ENCODE data around the gene TBC1D22A. TPM values are rescaled to one million over a fixed set of nuclear protein-coding genes. Genes with fewer than 3 reads are reported as not detected.

TBC1D22A gene
- total RNA-seq, 1 experiment from 2014 or later, result 20.9 TPM

DNA sequence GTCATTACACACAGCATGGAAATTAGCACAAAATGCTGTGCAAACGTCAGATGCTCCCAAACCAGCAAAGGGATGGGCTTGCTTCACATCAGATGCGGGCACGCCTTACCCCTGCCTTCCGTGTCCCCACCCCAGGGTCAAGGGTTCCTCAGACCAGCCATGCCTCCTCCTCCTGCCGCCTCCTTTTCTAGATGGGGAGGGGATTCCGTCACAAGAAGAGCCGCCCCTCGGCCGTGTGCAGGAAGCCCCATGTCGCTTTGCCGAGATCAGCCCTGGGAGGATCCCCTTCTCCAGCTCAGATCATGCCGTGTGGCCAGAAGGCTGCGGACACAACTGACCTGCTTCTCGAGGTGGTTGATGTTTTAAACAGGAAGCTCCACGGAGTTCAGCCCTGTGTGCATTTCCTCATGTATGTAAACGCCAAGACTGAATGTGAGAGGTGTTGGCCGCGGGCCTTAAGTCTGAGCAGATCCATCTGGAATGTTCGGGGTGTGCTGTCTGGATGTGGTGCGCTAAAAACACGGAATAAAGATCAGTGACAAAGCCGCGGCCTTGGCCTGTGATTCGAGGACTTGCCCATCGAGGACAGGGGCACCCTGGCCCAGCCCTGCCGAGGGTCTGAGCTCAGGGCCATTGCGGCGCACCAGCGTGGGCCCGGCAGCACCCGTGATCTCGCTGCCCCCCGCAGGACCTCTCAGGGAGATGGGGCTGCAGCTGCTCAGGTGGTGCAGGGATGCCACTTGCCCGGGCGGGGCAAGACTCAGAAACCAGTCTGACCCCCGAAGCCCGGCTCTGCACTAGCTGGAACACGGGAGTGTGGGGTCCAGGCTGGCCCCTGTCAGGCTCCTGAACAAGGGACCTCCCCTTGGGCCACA lies 412.9 kb downstream of the TBC1D22A start:
- TF ChIP-seq POLR2A (IDR thresholded peaks at IDR 0.05; ENCODE audit: borderline replicate concordance, extremely low read depth, insufficient read depth, insufficient read length) (no peak), SP1 (IDR thresholded peaks at IDR 0.05; ENCODE audit: low read depth) (no peak), EZH2phosphoT487 (IDR thresholded peaks at IDR 0.05; ENCODE audit: borderline replicate concordance) (no peak), CBX3 (IDR thresholded peaks at IDR 0.05; ENCODE audit: low read depth) (no peak), ELF1 (IDR thresholded peaks at IDR 0.05; ENCODE audit: borderline replicate concordance, low read depth) (no peak)
- CTCF ChIA-PET, result no interaction called here

DNA sequence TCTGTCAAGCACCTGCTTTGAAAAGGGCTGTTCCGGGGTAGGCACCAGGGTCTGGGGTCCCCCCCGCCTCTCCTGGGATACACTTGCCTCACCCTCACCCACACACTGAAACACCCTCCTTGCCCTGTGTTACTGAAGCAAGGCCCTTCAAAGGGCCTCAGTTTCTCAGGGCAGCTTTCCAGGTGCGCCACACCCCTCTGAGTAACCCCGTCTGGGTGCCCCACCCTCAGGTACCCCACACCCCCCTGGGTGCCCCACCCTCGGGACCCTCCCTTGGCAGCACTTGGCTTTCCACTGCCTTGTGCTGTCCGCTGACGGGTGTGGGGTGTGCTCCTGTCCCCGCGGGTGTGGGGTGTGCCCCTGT lies 413.6 kb downstream of the TBC1D22A start:
- Histone ChIP-seq H4K20me1 (ENCODE audit: insufficient read depth) (no peaks in the 10 kb centered on the region), H3K4me2 (ENCODE audit: low read length) (no peak overlapping the region), H3K36me3 (ENCODE audit: control insufficient read depth in 1 of 2, insufficient read depth in 2 of 2, low read length in 2 of 2) (no peaks in the 10 kb centered on the region), H3K4me3 (replicated peaks in 1 of 2; ENCODE audit: low read depth in 1 of 2, low read length in 2 of 2) (no peak overlapping the region), H3K27me3 (ENCODE audit: insufficient read depth, low read length) (no peaks in the 10 kb centered on the region), H3K9ac (ENCODE audit: low read length) (no peak overlapping the region), H3K27ac (ENCODE audit: low read depth, low read length) (no peak overlapping the region), H3K4me1 (ENCODE audit: control insufficient read depth in 1 of 2, insufficient read depth in 2 of 2, low read length in 2 of 2) (no peaks in the 10 kb centered on the region), H3K9me2 (ENCODE audit: insufficient read depth) (no peaks in the 10 kb centered on the region), H3K9me3 (ENCODE audit: control insufficient read depth in 1 of 2, insufficient read depth in 1 of 2, low read depth in 1 of 2, low read length in 2 of 2) (no peaks in the 10 kb centered on the region), H3K79me2 (ENCODE audit: insufficient read depth, low read length) (no peaks in the 10 kb centered on the region), H2AFZ (ENCODE audit: low read depth, low read length, poor library complexity, severe bottlenecking) (no peak overlapping the region)
- RAD21 ChIA-PET (ENCODE audit: low non-redundant PET in 1 of 2, low total read pairs in 2 of 2, uncharacterized antibody in 2 of 2, unreplicated experiment in 2 of 2), result no interaction called here
- no peak for DNase-seq (ENCODE audit: low read depth, low spot score)
- no TSS peak for BruUV-seq (replicated peaks)
- TF ChIP-seq SIN3A (IDR thresholded peaks at IDR 0.05; ENCODE audit: low read depth), result no peak
- TF ChIP-seq, protein P1, sequence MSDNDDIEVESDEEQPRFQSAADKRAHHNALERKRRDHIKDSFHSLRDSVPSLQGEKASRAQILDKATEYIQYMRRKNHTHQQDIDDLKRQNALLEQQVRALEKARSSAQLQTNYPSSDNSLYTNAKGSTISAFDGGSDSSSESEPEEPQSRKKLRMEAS (IDR thresholded peaks at IDR 0.05), result no peak
- TF ChIP-seq YY1 (IDR thresholded peaks at IDR 0.05; ENCODE audit: extremely low read depth, insufficient replicate concordance, low read depth, low read length), result no peak
- TF ChIP-seq, protein P2, sequence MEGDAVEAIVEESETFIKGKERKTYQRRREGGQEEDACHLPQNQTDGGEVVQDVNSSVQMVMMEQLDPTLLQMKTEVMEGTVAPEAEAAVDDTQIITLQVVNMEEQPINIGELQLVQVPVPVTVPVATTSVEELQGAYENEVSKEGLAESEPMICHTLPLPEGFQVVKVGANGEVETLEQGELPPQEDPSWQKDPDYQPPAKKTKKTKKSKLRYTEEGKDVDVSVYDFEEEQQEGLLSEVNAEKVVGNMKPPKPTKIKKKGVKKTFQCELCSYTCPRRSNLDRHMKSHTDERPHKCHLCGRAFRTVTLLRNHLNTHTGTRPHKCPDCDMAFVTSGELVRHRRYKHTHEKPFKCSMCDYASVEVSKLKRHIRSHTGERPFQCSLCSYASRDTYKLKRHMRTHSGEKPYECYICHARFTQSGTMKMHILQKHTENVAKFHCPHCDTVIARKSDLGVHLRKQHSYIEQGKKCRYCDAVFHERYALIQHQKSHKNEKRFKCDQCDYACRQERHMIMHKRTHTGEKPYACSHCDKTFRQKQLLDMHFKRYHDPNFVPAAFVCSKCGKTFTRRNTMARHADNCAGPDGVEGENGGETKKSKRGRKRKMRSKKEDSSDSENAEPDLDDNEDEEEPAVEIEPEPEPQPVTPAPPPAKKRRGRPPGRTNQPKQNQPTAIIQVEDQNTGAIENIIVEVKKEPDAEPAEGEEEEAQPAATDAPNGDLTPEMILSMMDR (IDR thresholded peaks at IDR 0.05 in 2 of 3, conservative IDR thresholded peaks at IDR 0.05 in 1 of 3; ENCODE audit: borderline replicate concordance in 1 of 3, insufficient read depth in 1 of 3, low read depth in 2 of 3, low read length in 2 of 3), result no peak
- TF ChIP-seq CBX3 (IDR thresholded peaks at IDR 0.05; ENCODE audit: low read depth), result no peak
- TF ChIP-seq SRF (IDR thresholded peaks at IDR 0.05; ENCODE audit: low read depth), result no peak
- no peak for TF ChIP-seq POLR2AphosphoS5 (IDR thresholded peaks at IDR 0.05; ENCODE audit: low read depth, low read length)
- TF ChIP-seq SP1 (IDR thresholded peaks at IDR 0.05; ENCODE audit: low read depth), result no peak
- TF ChIP-seq ZFX (IDR thresholded peaks at IDR 0.05), result no peak
- no peak for TF ChIP-seq EZH2phosphoT487 (IDR thresholded peaks at IDR 0.05; ENCODE audit: borderline replicate concordance)
- no peak for TF ChIP-seq EZH2 (IDR thresholded peaks at IDR 0.05)
- TF ChIP-seq EGR1 (IDR thresholded peaks at IDR 0.05; ENCODE audit: low read depth), result no peak
- TF ChIP-seq, protein P3, sequence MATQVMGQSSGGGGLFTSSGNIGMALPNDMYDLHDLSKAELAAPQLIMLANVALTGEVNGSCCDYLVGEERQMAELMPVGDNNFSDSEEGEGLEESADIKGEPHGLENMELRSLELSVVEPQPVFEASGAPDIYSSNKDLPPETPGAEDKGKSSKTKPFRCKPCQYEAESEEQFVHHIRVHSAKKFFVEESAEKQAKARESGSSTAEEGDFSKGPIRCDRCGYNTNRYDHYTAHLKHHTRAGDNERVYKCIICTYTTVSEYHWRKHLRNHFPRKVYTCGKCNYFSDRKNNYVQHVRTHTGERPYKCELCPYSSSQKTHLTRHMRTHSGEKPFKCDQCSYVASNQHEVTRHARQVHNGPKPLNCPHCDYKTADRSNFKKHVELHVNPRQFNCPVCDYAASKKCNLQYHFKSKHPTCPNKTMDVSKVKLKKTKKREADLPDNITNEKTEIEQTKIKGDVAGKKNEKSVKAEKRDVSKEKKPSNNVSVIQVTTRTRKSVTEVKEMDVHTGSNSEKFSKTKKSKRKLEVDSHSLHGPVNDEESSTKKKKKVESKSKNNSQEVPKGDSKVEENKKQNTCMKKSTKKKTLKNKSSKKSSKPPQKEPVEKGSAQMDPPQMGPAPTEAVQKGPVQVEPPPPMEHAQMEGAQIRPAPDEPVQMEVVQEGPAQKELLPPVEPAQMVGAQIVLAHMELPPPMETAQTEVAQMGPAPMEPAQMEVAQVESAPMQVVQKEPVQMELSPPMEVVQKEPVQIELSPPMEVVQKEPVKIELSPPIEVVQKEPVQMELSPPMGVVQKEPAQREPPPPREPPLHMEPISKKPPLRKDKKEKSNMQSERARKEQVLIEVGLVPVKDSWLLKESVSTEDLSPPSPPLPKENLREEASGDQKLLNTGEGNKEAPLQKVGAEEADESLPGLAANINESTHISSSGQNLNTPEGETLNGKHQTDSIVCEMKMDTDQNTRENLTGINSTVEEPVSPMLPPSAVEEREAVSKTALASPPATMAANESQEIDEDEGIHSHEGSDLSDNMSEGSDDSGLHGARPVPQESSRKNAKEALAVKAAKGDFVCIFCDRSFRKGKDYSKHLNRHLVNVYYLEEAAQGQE (IDR thresholded peaks at IDR 0.05; ENCODE audit: low read depth), result no peak
- no peak for TF ChIP-seq JUND (IDR thresholded peaks at IDR 0.05)
- POLR2A ChIA-PET, result no interaction called here
- ATAC-seq, result no peak
- intact Hi-C loops (cut with micrococcal nuclease), result no loop called here
- CTCF ChIA-PET, result no interaction called here

More for the DNA sequence above, 412.9 kb downstream of the TBC1D22A start:
- Histone ChIP-seq H3K79me2 (ENCODE audit: insufficient read depth, low read length) (no peaks in the 10 kb centered on the region), H3K27ac (ENCODE audit: low read depth, low read length) (no peak overlapping the region), H4K20me1 (ENCODE audit: insufficient read depth) (no peaks in the 10 kb centered on the region), H3K4me1 (ENCODE audit: control insufficient read depth in 1 of 2, insufficient read depth in 2 of 2, low read length in 2 of 2) (no peaks in the 10 kb centered on the region), H3K9ac (ENCODE audit: low read length) (no peak overlapping the region), H3K9me3 (ENCODE audit: control insufficient read depth in 1 of 2, insufficient read depth in 1 of 2, low read depth in 1 of 2, low read length in 2 of 2) (no peaks in the 10 kb centered on the region), H2AFZ (ENCODE audit: low read depth, low read length, poor library complexity, severe bottlenecking) (no peak overlapping the region), H3K27me3 (ENCODE audit: insufficient read depth, low read length) (no peaks in the 10 kb centered on the region), H3K36me3 (ENCODE audit: control insufficient read depth in 1 of 2, insufficient read depth in 2 of 2, low read length in 2 of 2) (no peaks in the 10 kb centered on the region), H3K9me2 (ENCODE audit: insufficient read depth) (no peaks in the 10 kb centered on the region), H3K4me2 (ENCODE audit: low read length) (no peak overlapping the region), H3K4me3 (replicated peaks in 1 of 2; ENCODE audit: low read depth in 1 of 2, low read length in 2 of 2) (no peak overlapping the region)
- BruUV-seq (replicated peaks), result no TSS peak
- RAD21 ChIA-PET (ENCODE audit: low non-redundant PET in 1 of 2, low total read pairs in 2 of 2, uncharacterized antibody in 2 of 2, unreplicated experiment in 2 of 2), result no interaction called here
- DNase-seq (ENCODE audit: low read depth, low spot score), result no peak
- POLR2A ChIA-PET, result no interaction called here
- no peak for ATAC-seq
- intact Hi-C loops (cut with micrococcal nuclease), result no loop called here
